Esophagus mucosa (tissue), 1 donor: ENCODE data around the gene KCNIP2. TPM values are rescaled to one million over a fixed set of nuclear protein-coding genes. Genes with fewer than 3 reads are reported as not detected.

ENCODE experiments used
- ATAC-seq: fragments of 200-7000 bp; cut with Tn5 transposase; one replicate; pipeline ENCODE4 v1.9.1; 2020
- total RNA-seq: library from RNA; stranded (reverse); gene quantifications from one replicate; pipeline ENCODE4 v1.2.4, GENCODE V29; 2023
- donor health status: DM: yes; HTN: yes; CAD: no.

KCNIP2 gene
- total RNA-seq, 1 donor from 2014 or later: 0.84 TPM

GRCh38 chr10:101851411-101852116 lies 8.0 kb upstream of the KCNIP2 start:
- no peak for ATAC-seq

- no peak for ATAC-seq
Observed at GRCh38 chr10:101850749-101851148, 7.1 kb upstream of the KCNIP2 start.

- no peak for ATAC-seq
Observed at GRCh38 chr10:101848894-101849351, 5.3 kb upstream of the KCNIP2 start.

GRCh38 chr10:101848408-101848807 lies 4.8 kb upstream of the KCNIP2 start:
- ATAC-seq: no peak

- no peak for ATAC-seq
Observed at GRCh38 chr10:101845893-101846292, 2.3 kb upstream of the KCNIP2 start.

GRCh38 chr10:101841826-101842225 lies 1.8 kb downstream of the KCNIP2 start:
- ATAC-seq: no peak

GRCh38 chr10:101840741-101841453 lies 2.7 kb downstream of the KCNIP2 start:
- peak; percentile 67 for ATAC-seq

- no peak for ATAC-seq
Observed at GRCh38 chr10:101840102-101840684, 3.4 kb downstream of the KCNIP2 start.

GRCh38 chr10:101839416-101840063 lies 4.1 kb downstream of the KCNIP2 start:
- ATAC-seq: peak; percentile 54

GRCh38 chr10:101839002-101839401 lies 4.6 kb downstream of the KCNIP2 start:
- no peak for ATAC-seq

- ATAC-seq: no peak
Observed at GRCh38 chr10:101838416-101838970, 5.1 kb downstream of the KCNIP2 start.

- ATAC-seq: no peak
Observed at GRCh38 chr10:101837748-101838147, 5.9 kb downstream of the KCNIP2 start.

- ATAC-seq: no peak
Observed at GRCh38 chr10:101835362-101835761, 8.2 kb downstream of the KCNIP2 start.

- no peak for ATAC-seq
Observed at GRCh38 chr10:101834341-101834740, 9.3 kb downstream of the KCNIP2 start.

GRCh38 chr10:101833466-101833865 lies 10.1 kb downstream of the KCNIP2 start:
- ATAC-seq: no peak

- no peak for ATAC-seq
Observed at GRCh38 chr10:101832325-101832771, 11.3 kb downstream of the KCNIP2 start.

GRCh38 chr10:101831169-101831811 lies 12.3 kb downstream of the KCNIP2 start:
- ATAC-seq: no peak

- ATAC-seq: peak; percentile 91
Observed at GRCh38 chr10:101830322-101831168, 13.1 kb downstream of the KCNIP2 start.

- ATAC-seq: peak; percentile 3
Observed at GRCh38 chr10:101829561-101830315, 13.9 kb downstream of the KCNIP2 start.

GRCh38 chr10:101828766-101829551 lies 14.6 kb downstream of the KCNIP2 start:
- no peak for ATAC-seq
